Activated T-helper 2 cell treated with anti-CD3 and anti-CD28 coated beads, Interferon-gamma antibody, Interleukin-2, Interleukin-4, amounts not matched to agents 10 μg/mL and 5 μg/mL and 100 μg/mL, durations not matched to agents 14 hours and 24 hours and 36 hours (primary cell): Measurements from ENCODE around the gene HSBP1L1. TPM values are rescaled to one million over a fixed set of nuclear protein-coding genes. Genes with fewer than 3 reads are reported as not detected.

Experiments
- DNase-seq: peaks from one replicate; pipeline ENCODE4 v3.0.0; 2021; ENCODE audit warnings: low spot score
- H3K27ac Mint-ChIP-seq: one replicate; pipeline ENCODE4 v1.8.0; 2021; ENCODE audit warnings: mixed read lengths
- H3K27me3 Mint-ChIP-seq: one replicate; pipeline ENCODE4 v1.8.0; 2021; ENCODE audit warnings: low read depth, mixed read lengths
- H3K36me3 Mint-ChIP-seq: one replicate; pipeline ENCODE4 v1.8.0; 2021; ENCODE audit warnings: low read depth, mixed read lengths
- H3K4me1 Mint-ChIP-seq: one replicate; pipeline ENCODE4 v1.8.0; 2021; ENCODE audit warnings: low read depth, mixed read lengths
- H3K4me3 Mint-ChIP-seq: one replicate; pipeline ENCODE4 v1.8.0; 2021; ENCODE audit warnings: low read depth, mild to moderate bottlenecking, moderate library complexity, mixed read lengths
- H3K9me3 Mint-ChIP-seq: one replicate; pipeline ENCODE4 v1.8.0; 2021; ENCODE audit warnings: mixed read lengths
- intact Hi-C: fragments of 100-400 bp; cut with micrococcal nuclease; formaldehyde crosslinking; loops from one replicate; pipeline ENCODE4 v1.15.1; 2023
- total RNA-seq: library from RNA; stranded (reverse); gene quantifications from 2 replicates; pipeline ENCODE4 v1.2.3, GENCODE V29; 2022

Gene HSBP1L1
- total RNA-seq, 1 donor from 2014 or later, result 12.0 TPM

DNA sequence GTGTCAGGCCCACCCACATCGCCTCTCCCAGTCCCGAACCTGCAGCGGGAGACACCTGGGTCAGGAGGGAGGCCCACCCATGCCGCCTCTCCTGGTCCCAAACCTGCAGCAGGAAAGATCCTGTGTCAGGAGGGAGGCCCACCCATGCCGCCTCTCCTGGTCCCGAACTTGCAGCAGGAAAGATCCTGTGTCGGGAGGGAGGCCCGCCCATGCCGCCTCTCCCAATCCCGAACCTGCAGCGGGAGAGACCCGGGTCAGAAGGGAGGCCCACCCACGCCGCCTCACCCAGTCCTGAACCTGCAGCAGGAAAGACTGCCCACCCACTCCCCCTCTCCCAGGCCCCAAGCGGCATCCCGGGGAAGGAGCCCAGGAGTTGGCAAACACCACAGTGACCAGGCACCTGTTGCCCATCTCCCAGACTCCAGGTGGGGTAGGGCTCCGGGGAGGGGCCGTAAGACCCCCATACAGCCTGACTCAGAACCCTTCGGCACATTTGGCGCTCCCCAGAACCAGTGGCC, 20.8 kb upstream of the HSBP1L1 start:
- no peaks in the 10 kb centered on the region for H3K9me3 Mint-ChIP-seq
- no peak for DNase-seq
- H3K27ac Mint-ChIP-seq, result no peak overlapping the region
- intact Hi-C loops, result loop anchor here (1.0 kb wide), 1 partner anchor 38 kb away; no protein-coding TSS in a partner anchor
- no peaks in the 10 kb centered on the region for H3K27me3 Mint-ChIP-seq
- H3K36me3 Mint-ChIP-seq, result peaks cover 47% of the 10 kb centered on the region
- H3K4me1 Mint-ChIP-seq, result peaks cover 23% of the 10 kb centered on the region
- H3K4me3 Mint-ChIP-seq, result no peak overlapping the region

DNA sequence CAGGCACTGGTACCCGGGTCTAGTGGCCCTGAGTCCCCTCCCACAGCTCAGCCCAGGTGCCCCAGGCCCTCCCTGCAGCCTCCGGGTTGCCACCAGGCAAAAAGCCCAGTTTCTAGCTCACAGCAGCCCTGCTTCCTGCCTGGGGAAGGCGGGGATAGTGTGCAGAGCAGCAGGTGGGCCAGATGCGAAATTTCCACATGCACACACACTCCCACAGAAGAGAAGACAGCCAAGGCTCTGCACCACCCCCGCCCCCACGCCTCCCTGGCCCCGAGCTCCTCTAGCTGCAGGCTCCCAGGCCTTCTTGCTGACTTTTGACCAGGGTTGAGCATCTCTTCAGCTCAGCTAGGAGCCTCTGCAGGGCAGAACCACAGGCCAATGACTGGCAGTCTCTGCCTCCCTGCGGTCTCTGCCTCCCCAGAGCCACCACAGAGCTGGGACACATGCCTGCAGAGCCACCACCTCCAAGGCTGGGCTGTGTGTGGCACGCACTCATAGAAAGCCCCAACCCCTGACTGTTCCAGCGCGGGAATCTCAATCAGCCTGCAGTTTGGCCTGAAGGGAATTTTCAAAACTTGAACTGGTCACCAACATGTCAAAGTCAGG, 20.2 kb upstream of the HSBP1L1 start:
- no peaks in the 10 kb centered on the region for H3K27me3 Mint-ChIP-seq
- H3K9me3 Mint-ChIP-seq, result no peaks in the 10 kb centered on the region
- peak overlapping the region; percentile 63 for H3K27ac Mint-ChIP-seq
- DNase-seq, result no peak
- H3K4me1 Mint-ChIP-seq, result peaks cover 24% of the 10 kb centered on the region
- peak overlapping the region; percentile 5 for H3K4me3 Mint-ChIP-seq
- intact Hi-C loops, result loop anchor here (1.0 kb wide), 1 partner anchor 39 kb away; no protein-coding TSS in a partner anchor
- peaks cover 48% of the 10 kb centered on the region for H3K36me3 Mint-ChIP-seq

DNA sequence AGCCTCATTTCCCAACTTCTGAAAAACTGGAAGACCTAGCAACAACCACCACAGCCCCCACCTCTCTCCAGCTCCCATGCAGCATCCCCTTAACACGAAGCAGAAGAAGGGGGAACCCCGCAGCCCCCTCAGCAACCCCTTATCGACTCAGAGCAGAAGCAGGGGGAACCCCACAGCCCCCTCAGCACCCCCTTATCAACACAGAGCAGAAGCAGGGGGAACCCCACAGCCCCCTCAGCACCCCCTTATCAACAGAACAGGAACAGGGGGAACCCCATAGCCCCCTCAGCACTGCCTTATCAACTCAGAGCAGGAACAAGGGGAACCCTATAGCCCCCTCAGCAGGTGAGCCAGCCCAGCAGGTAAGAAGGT, 19.7 kb upstream of the HSBP1L1 start:
- H3K4me1 Mint-ChIP-seq, result peaks cover 27% of the 10 kb centered on the region
- intact Hi-C loops, result loop anchor here (1.0 kb wide), 1 partner anchor 39 kb away; no protein-coding TSS in a partner anchor

DNA sequence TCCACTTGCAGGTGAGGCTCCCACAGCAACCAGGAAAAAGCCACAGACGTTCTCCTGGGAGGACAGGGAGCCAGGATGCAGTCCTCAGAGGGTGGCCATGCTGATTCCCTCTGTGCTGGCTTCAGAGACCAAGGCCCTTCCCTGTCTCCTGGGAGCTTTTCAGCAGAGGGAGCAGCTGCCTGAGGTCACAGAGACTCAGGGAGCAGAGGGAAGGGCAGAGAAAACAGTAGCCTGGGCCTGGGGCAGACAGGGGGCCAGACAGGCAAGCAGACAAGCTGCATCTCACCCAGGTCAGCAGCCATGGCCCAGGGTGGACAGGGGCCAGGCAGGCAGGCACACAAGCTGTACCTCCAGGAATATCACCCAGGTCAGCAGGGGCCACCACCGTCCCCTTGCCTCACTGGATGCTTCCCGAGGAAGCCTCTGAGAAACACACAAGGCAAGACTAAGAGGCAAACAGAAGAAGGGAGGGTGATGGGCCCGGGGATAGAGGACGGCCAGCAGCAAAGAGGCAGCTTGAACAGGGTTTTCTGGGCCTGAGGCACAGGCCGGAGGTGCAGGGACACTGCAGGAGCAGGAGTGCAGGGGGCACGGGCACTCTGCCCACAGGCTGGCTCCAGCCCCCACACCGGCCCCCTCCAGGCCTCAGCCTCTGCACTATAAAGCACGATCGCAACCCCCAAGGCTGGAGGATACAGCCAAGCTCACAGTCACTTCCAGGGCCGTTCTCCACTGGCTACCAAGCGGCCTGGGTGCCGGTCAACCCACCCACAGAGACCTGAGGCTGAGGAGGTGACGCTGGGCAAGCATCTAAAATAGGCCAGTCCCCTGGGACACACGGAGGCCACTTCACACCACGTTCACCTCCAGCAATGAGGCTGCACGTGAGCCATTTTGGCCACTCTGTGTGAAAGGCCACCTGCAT, 19.1 kb upstream of the HSBP1L1 start:
- DNase-seq, result no peak
- H3K27me3 Mint-ChIP-seq, result no peaks in the 10 kb centered on the region
- intact Hi-C loops, result no loop called here
- H3K4me3 Mint-ChIP-seq, result no peak overlapping the region
- peaks cover 31% of the 10 kb centered on the region for H3K4me1 Mint-ChIP-seq
- no peak overlapping the region for H3K27ac Mint-ChIP-seq
- H3K9me3 Mint-ChIP-seq, result no peaks in the 10 kb centered on the region
- H3K36me3 Mint-ChIP-seq, result peaks cover 45% of the 10 kb centered on the region

More for the DNA sequence above, 19.7 kb upstream of the HSBP1L1 start:
- Mint-ChIP-seq H3K27me3 (no peaks in the 10 kb centered on the region), H3K27ac (peak overlapping the region; percentile 63), H3K4me3 (peak overlapping the region; percentile 5), H3K9me3 (no peaks in the 10 kb centered on the region), H3K36me3 (peaks cover 48% of the 10 kb centered on the region)
- no peak for DNase-seq

DNA sequence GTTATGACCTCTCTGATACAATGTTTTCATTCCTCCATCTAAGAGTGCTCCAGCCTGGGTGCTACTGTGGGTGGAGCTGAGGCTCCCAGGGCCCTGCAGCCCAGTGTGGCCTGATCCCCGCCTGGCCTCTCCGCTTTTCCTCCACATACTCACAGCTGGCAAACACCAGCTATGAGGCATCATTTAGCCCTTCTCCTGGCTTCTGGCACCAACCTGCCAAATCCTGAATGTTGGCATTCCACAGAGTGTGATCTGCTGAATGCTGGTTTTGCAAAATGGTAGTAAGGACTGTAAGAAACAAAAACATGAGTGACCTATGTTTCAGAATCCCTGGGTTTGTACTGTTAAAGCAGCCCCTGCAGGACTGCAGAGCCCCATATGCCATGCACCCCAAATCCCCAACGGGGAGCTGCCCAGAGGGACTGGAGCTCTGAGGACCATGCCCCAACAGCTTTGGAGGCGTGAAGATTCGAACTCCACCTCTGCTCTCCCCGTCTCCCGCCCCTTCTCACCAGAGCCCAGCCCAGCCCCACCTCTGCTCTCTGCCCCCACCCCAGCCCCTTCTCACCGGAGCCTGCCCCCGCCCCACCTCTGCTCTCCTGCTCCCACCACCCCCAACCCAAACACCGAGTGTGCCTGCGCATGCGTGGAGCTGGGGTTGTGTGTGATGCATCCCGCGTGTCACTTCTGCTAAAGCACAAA, 17.2 kb upstream of the HSBP1L1 start:
- Mint-ChIP-seq H3K27ac (no peak overlapping the region), H3K9me3 (no peaks in the 10 kb centered on the region), H3K4me3 (no peak overlapping the region), H3K36me3 (peaks cover 40% of the 10 kb centered on the region), H3K27me3 (no peaks in the 10 kb centered on the region), H3K4me1 (peaks cover 32% of the 10 kb centered on the region)
- DNase-seq, result no peak
- intact Hi-C loops, result no loop called here

DNA sequence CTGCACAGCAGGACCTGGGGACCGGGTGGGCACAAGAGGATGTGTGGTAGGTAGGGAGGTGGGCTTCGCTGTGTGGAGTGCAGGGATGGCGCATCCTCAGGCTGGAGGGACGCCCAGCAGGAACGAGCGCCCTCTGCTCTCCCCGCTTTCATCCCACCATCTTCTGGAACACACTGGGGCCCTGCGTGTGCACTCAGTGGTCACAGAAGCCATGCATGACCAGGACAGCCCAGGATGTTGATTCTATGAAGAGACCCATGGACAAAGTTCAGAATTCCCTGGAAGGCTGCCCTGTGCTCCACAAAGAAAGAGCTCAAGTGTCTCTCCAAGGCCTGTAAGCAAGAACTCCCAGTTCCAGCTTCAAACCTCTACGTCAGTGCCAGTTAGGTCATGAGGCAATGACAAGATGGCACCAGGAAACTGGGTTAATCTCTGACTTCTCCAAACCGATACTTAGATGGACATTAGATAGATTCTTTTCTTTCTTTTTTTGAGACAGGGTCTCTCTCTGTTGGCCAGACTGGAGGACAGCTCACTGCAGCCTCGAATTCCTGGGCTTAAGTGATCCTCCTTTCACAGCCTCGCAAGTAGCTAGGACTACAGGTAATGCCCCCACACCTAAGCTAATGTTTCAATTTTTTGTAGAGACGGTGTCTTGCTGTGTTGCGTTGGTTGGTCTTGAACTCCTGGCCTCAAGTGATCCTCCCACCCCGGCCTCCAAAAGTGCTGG, 16.4 kb upstream of the HSBP1L1 start:
- Mint-ChIP-seq H3K36me3 (peaks cover 33% of the 10 kb centered on the region), H3K4me1 (peaks cover 32% of the 10 kb centered on the region), H3K4me3 (peak overlapping the region; percentile 22), H3K27ac (no peak overlapping the region), H3K27me3 (no peaks in the 10 kb centered on the region), H3K9me3 (no peaks in the 10 kb centered on the region)
- no peak for DNase-seq
- intact Hi-C loops, result no loop called here

DNA sequence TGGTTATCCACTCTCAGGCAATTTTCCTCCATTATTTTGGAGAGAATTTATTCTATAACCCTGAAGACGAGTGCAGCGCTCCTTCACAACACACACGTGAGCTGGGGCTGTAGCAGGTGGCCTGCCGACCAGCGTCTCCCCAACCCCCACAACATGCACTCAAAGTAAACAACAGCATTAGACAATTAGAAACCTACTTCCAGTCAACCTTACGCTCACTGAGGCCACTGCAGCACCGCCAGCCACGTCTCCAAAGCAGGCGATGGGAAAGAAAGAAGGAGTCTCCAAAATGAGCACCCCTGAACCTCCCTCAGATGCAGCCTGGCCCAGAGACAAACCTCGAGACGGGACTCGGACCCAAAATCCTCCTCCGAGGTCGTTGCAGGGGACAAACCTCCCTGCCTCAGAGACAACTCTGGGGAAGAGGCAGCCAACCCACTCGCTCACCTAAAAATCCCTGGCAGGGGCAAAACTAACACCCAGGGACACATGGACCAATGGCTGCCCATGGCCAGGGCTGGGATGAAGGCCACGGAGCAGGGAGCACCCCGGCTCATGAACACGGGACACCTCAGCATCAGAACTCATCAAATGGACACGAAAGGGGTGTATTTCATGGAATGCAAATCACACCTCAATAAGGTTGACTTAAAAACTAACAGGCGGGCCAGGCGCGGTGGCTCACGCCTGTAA, 15.6 kb upstream of the HSBP1L1 start:
- intact Hi-C loops, result no loop called here

DNA sequence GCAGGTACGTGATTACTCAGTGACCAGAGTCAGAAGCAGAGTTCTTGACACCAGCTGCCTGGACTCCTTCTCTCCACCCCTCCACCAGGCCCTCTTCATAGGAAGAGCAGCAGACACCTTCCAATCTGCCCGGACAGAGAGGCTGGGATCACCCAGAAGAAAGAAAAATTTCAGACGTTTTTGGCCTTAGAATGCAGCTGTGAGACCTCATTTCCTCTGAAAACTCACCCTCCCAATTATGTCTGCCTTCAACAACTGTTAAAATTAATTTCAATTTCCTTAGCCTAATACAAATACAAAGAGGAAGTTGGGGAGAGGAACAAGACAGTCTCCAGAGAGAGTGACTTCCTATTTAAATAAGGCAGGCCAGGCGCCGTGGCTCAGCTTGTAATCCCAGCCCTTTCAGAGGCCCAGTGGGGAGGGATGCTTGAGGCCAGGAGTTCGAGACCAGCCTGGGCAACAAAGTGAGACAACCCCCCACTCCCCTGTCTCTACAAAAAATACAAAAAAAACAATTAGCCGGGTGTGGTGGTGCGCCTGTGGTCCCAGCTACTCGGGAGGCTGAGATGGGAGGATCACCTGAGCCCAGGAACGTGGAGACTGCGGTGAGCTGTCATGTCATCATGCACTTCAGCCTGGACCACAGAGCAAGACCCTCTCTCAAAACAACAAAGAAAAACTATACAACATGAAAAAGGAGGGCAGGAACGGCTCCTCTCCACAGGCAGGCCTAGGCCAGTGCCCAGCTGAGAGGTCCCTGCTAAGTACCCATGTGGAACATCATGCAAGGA, 14.6 kb upstream of the HSBP1L1 start:
- intact Hi-C loops, result loop anchor here (2.0 to 10.0 kb wide), 2 partner anchors 39 to 425 kb away; partner anchors contain the start of gene TXNL4A
- H3K9me3 Mint-ChIP-seq, result no peaks in the 10 kb centered on the region
- H3K4me1 Mint-ChIP-seq, result peaks cover 27% of the 10 kb centered on the region
- H3K4me3 Mint-ChIP-seq, result peak overlapping the region; percentile 82
- no peaks in the 10 kb centered on the region for H3K27me3 Mint-ChIP-seq
- no peak for DNase-seq
- H3K27ac Mint-ChIP-seq, result peak overlapping the region; percentile 65
- H3K36me3 Mint-ChIP-seq, result peaks cover 32% of the 10 kb centered on the region

More for the DNA sequence above, 15.6 kb upstream of the HSBP1L1 start:
- Mint-ChIP-seq H3K9me3 (no peaks in the 10 kb centered on the region), H3K27ac (no peak overlapping the region), H3K36me3 (peaks cover 32% of the 10 kb centered on the region), H3K4me3 (peak overlapping the region; percentile 22), H3K4me1 (peaks cover 35% of the 10 kb centered on the region), H3K27me3 (no peaks in the 10 kb centered on the region)
- DNase-seq, result no peak

DNA sequence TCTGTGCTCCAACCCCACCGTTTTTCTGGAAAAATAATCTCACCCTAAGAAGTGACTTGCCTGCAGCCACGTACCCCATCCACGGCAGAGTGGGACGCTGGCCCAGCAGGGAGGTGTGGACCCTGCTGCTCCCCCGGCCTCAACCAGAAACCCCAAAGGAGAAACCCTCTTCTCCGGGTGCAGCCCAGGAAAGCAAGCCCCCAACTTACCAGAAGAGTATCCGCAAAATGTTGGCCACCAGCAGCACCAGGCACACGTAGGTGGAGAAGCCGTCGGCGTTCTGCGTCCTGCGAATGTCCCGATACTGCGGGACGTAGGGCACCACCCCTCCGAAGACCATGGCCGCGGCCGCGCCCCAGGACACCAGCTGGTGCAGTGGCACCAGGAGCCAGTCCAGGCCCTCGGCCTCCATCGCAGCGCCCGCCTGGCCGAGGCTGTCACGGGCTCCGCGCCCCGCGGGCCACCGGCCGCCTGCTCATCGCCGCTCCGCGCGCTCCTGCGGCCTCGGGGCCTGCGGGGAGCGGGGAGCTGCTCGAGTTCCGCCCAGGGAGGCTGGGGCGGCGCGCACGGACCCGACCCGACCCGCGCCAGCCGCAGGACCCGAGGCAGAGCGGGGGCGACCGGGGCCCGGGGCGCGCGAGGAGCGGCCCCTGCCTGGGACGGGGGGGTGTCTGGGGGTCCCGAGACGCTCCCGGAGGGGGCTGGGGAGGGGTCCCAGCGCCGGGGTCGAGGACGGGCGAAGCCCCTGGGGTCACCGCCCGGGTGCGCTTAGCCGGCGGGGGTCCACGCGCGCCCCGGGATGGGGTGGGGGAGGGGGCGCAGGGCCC, 13.7 kb upstream of the HSBP1L1 start:
- H3K27me3 Mint-ChIP-seq, result no peaks in the 10 kb centered on the region
- peak overlapping the region; percentile 82 for H3K4me3 Mint-ChIP-seq
- peak overlapping the region; percentile 65 for H3K27ac Mint-ChIP-seq
- H3K9me3 Mint-ChIP-seq, result no peaks in the 10 kb centered on the region
- H3K36me3 Mint-ChIP-seq, result peaks cover 32% of the 10 kb centered on the region
- intact Hi-C loops, result loop anchor here (1.0 to 10.0 kb wide), 4 partner anchors 13 to 426 kb away; partner anchors contain the start of gene TXNL4A
- DNase-seq, result no peak
- H3K4me1 Mint-ChIP-seq, result peaks cover 28% of the 10 kb centered on the region

DNA sequence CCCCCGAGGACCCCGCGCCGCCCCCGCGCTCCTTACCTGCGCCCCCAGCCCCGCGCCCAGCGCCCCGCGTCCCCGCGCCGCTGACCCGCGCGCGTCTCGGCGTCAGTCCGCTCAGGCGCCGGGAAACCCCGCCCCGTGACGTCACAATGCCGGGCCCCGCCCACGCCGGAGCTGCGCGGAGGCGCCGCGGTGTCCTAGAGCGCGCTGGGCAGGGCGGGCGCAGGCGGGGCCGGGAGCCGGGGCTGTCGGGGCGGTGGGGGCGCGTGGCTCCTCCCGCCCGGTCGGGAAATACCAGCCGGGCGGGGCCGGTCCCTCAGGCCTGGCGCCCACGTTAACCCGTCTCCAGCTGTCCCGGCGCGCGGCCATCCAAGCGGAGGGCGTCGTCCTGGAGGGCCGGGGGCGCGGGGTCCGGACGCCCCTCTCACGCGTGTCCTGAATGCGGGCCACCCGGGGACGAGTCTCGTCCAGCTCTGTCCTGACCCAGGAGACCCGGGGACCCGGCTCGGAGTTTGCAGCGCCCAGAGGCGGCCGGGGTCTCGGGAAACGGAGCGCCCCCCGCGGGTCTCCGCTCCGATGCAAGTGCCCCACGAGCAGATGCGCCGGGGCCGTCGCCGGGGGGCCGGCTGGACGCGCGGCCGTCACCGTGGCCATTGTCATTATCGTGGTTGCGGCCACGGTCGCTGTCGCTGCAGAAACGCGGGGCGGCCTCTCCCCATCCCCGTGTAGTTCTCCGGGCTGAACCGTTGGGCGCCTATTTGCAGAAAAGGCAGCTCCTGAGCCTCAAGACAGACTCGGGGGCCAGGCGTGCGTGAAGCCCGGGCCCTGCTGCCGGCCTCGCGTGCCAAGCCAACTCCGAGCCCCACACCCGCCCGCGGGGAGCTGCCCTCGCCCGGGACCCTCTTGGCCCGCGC, 12.6 kb upstream of the HSBP1L1 start, which contains the start of gene SLC66A2:
SLC66A2 (minus strand) TSS at position 109 of the 911 bp plus-strand sequence. CDS start 727 bp downstream, outside the sequence.
- no peaks in the 10 kb centered on the region for H3K9me3 Mint-ChIP-seq
- peaks cover 26% of the 10 kb centered on the region for H3K36me3 Mint-ChIP-seq
- peak within 1 kb of the TSS; percentile 65 for H3K27ac Mint-ChIP-seq
- H3K27me3 Mint-ChIP-seq, result no peaks in the 10 kb centered on the region
- peaks cover 28% of the 10 kb centered on the region for H3K4me1 Mint-ChIP-seq
- H3K4me3 Mint-ChIP-seq, result peak within 1 kb of the TSS; percentile 82
- intact Hi-C loops, result loop anchor here (1.0 to 10.0 kb wide), 4 partner anchors 12 to 427 kb away; partner anchors contain the start of gene TXNL4A
- DNase-seq, result peak; percentile 85
